SK-N-SH treated with all-trans-retinoic acid at 6 μM for 48 hours (cell line): Measurements from ENCODE around the gene METTL26.

Source experiments
- BACH2 ChIP-seq: fragments of 250-450 bp; sonication (Bioruptor Pico); IDR thresholded peaks from 2 replicates; pipeline ENCODE4 v1.9.0; 2021; ENCODE audit warnings: mild to moderate bottlenecking, borderline replicate concordance
- TOX ChIP-seq: fragments of 250-450 bp; sonication (Bioruptor Pico); IDR thresholded peaks from 2 replicates; pipeline ENCODE4 v1.8.0; 2021; ENCODE audit warnings: mild to moderate bottlenecking, moderate library complexity, borderline replicate concordance
- ZFP30 ChIP-seq: fragments of 450-650 bp; formaldehyde crosslinking; IDR thresholded peaks from 2 replicates; pipeline ENCODE4 v1.5.0; 2022; ENCODE audit warnings: mild to moderate bottlenecking, moderate library complexity
- ZNF70 ChIP-seq: fragments of 450-650 bp; formaldehyde crosslinking; IDR thresholded peaks from 2 replicates; pipeline ENCODE4 v1.5.0; 2020; ENCODE audit warnings: mild to moderate bottlenecking, moderate library complexity
- TF ChIP-seq, protein P1 (sequence below): fragments of 250-450 bp; sonication (Bioruptor Pico); IDR thresholded peaks from 2 replicates; pipeline ENCODE4 v1.8.0; 2020; ENCODE audit warnings: mild to moderate bottlenecking, moderate library complexity, borderline replicate concordance

- TF ChIP-seq ZFP30 (CRISPR knock-in tag) = no peak
- TF ChIP-seq TOX = no peak
- TF ChIP-seq, protein P1, sequence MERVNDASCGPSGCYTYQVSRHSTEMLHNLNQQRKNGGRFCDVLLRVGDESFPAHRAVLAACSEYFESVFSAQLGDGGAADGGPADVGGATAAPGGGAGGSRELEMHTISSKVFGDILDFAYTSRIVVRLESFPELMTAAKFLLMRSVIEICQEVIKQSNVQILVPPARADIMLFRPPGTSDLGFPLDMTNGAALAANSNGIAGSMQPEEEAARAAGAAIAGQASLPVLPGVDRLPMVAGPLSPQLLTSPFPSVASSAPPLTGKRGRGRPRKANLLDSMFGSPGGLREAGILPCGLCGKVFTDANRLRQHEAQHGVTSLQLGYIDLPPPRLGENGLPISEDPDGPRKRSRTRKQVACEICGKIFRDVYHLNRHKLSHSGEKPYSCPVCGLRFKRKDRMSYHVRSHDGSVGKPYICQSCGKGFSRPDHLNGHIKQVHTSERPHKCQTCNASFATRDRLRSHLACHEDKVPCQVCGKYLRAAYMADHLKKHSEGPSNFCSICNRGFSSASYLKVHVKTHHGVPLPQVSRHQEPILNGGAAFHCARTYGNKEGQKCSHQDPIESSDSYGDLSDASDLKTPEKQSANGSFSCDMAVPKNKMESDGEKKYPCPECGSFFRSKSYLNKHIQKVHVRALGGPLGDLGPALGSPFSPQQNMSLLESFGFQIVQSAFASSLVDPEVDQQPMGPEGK (CRISPR knock-in tag) = no peak
- TF ChIP-seq ZNF70 (CRISPR knock-in tag) = no peak
- TF ChIP-seq BACH2 = no peak
Observed at GRCh38 chr16:651844-652243, 15.7 kb upstream of the METTL26 start.
